ENCODE measurements around the gene RNFT2.

RNFT2 gene

GRCh38 chr12:116892349-116893140 is 154.4 kb downstream of the RNFT2 start:
- in situ Hi-C loops (cut with MboI; ENCODE audit: low sequenced_read_pairs) = no loop called here

- in situ Hi-C loops (cut with MboI; ENCODE audit: low sequenced_read_pairs) = no loop called here
Measured at GRCh38 chr12:116894913-116895312, 156.8 kb downstream of the RNFT2 start.

- in situ Hi-C loops (cut with MboI; ENCODE audit: low sequenced_read_pairs) = no loop called here
Measured at GRCh38 chr12:116896411-116896924, 158.4 kb downstream of the RNFT2 start.

GRCh38 chr12:116897476-116897875 is 159.4 kb downstream of the RNFT2 start:
- in situ Hi-C loops (cut with MboI; ENCODE audit: low sequenced_read_pairs) = no loop called here

- in situ Hi-C loops (cut with MboI; ENCODE audit: low sequenced_read_pairs) = no loop called here
Measured at GRCh38 chr12:116898669-116899068, 160.6 kb downstream of the RNFT2 start.

GRCh38 chr12:116901612-116902011 is 163.5 kb downstream of the RNFT2 start:
- in situ Hi-C loops (cut with MboI; ENCODE audit: low sequenced_read_pairs) = no loop called here
